GM21576 (cell line): ENCODE measurements around the gene IMP3.
"Not testable (repeated sequence)": the region's sequence is repeated elsewhere in the genome, so short reads cannot be mapped to it uniquely, and the experiment has no call there.

Experiments
- ATAC-seq: cut with Tn5 transposase; IDR thresholded peaks from one replicate; pipeline ENCODE4 v1.9.1; 2021; ENCODE audit warnings: mild to moderate bottlenecking, moderate library complexity; ENCODE audit not compliant: unreplicated experiment

IMP3 gene

GRCh38 chr15:75639709-75640482, at the start of gene IMP3:
TSS of gene IMP3 (minus strand) at chr15:75640224. CDS start at chr15:75640168, 56 bp downstream.
- ATAC-seq = peak; percentile 91

- ATAC-seq = not testable (repeated sequence)
These were observed 49.4 kb upstream of the IMP3 start for GRCh38 chr15:75689429-75689828.

GRCh38 chr15:75688831-75689230, 48.8 kb upstream of the IMP3 start:
- ATAC-seq = no peak

- ATAC-seq = no peak
These were observed 48.2 kb upstream of the IMP3 start for GRCh38 chr15:75688278-75688557.

- no peak for ATAC-seq
These were observed 47.7 kb upstream of the IMP3 start for GRCh38 chr15:75687486-75688277.

GRCh38 chr15:75686212-75686642, 46.2 kb upstream of the IMP3 start:
- ATAC-seq = not testable (repeated sequence)

GRCh38 chr15:75685195-75685594, 45.2 kb upstream of the IMP3 start:
- no peak for ATAC-seq

- no peak for ATAC-seq
These were observed 44.6 kb upstream of the IMP3 start for GRCh38 chr15:75684648-75685047.

- ATAC-seq = not testable (repeated sequence)
These were observed 43.8 kb upstream of the IMP3 start for GRCh38 chr15:75683646-75684312.

- ATAC-seq = no peak
These were observed 42.4 kb upstream of the IMP3 start for GRCh38 chr15:75682181-75683135.

GRCh38 chr15:75680007-75680789, 40.2 kb upstream of the IMP3 start:
- no peak for ATAC-seq

GRCh38 chr15:75678324-75678690, 38.3 kb upstream of the IMP3 start:
- not testable (repeated sequence) for ATAC-seq

GRCh38 chr15:75677465-75678323, 37.7 kb upstream of the IMP3 start:
- no peak for ATAC-seq

GRCh38 chr15:75676688-75677464, 36.9 kb upstream of the IMP3 start:
- no peak for ATAC-seq

GRCh38 chr15:75675579-75676404, 35.8 kb upstream of the IMP3 start:
- ATAC-seq = no peak

- ATAC-seq = no peak
These were observed 34.3 kb upstream of the IMP3 start for GRCh38 chr15:75674366-75674765.
